ENCODE results near the gene CYYR1. TPM values are rescaled to one million over a fixed set of nuclear protein-coding genes. Genes with fewer than 3 reads are reported as not detected.
"Not testable (repeated sequence)": the region's sequence is repeated elsewhere in the genome, so short reads cannot be mapped to it uniquely, and the experiment has no call there.

The CYYR1 gene
- total RNA-seq, 1 donor from 2014 or later: 21.6 TPM

GRCh38 chr21:26461500-26461899, 111.6 kb downstream of the CYYR1 start:
- H3K36me3 Mint-ChIP-seq: peaks cover 5% of the 10 kb centered on the region
- no peak for TF ChIP-seq CTCF (conservative IDR thresholded peaks at IDR 0.05)
- H3K4me1 Mint-ChIP-seq (ENCODE audit: unreplicated experiment): no peaks in the 10 kb centered on the region
- no peak overlapping the region for H3K4me3 Mint-ChIP-seq
- no peak overlapping the region for H3K27ac Mint-ChIP-seq
- H3K9me3 Mint-ChIP-seq: no peaks in the 10 kb centered on the region
- no peak for DNase-seq (ENCODE audit: extremely low spot score, unreplicated experiment)
- H3K27me3 Mint-ChIP-seq: peaks cover 4% of the 10 kb centered on the region

GRCh38 chr21:26460621-26461020, 112.5 kb downstream of the CYYR1 start:
- Mint-ChIP-seq H3K27ac (no peak overlapping the region), H3K36me3 (peaks cover 5% of the 10 kb centered on the region), H3K4me3 (no peak overlapping the region), H3K27me3 (peaks cover 4% of the 10 kb centered on the region), H3K4me1 (ENCODE audit: unreplicated experiment) (no peaks in the 10 kb centered on the region), H3K9me3 (no peaks in the 10 kb centered on the region)
- DNase-seq (ENCODE audit: extremely low spot score, unreplicated experiment): no peak
- no peak for TF ChIP-seq CTCF (conservative IDR thresholded peaks at IDR 0.05)

- DNase-seq (ENCODE audit: extremely low spot score, unreplicated experiment); H3K36me3 Mint-ChIP-seq; H3K4me1 Mint-ChIP-seq (ENCODE audit: unreplicated experiment); H3K27ac Mint-ChIP-seq; H3K27me3 Mint-ChIP-seq; H3K4me3 Mint-ChIP-seq; H3K9me3 Mint-ChIP-seq: not testable (repeated sequence)
Observed at GRCh38 chr21:26458854-26459253, 114.2 kb downstream of the CYYR1 start.

DNA sequence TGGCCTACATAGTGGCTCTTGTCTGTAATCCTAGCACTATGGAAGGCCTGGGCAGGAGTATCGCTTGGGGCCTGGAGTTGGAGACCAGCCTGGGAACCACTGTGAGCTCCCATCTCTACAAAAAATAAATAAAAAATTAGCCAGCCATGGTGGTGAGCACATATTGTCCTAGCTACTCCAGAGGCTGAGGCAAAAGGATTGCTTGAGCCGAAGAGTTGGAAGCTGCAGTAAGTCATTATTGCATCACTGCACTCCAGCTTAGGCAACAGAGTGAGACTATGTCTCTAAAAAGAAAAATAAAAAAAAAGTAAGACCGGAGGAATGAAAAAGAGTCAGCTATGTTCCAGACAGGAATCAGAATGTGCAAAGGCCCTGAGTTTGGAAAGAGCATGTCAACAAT, 115.3 kb downstream of the CYYR1 start:
- Mint-ChIP-seq H3K36me3 (peaks cover 5% of the 10 kb centered on the region), H3K27ac (no peak overlapping the region), H3K4me1 (ENCODE audit: unreplicated experiment) (no peaks in the 10 kb centered on the region), H3K9me3 (no peaks in the 10 kb centered on the region), H3K27me3 (peaks cover 4% of the 10 kb centered on the region), H3K4me3 (no peak overlapping the region)
- DNase-seq (ENCODE audit: extremely low spot score, unreplicated experiment): no peak
- no peak for TF ChIP-seq CTCF (conservative IDR thresholded peaks at IDR 0.05)

DNA sequence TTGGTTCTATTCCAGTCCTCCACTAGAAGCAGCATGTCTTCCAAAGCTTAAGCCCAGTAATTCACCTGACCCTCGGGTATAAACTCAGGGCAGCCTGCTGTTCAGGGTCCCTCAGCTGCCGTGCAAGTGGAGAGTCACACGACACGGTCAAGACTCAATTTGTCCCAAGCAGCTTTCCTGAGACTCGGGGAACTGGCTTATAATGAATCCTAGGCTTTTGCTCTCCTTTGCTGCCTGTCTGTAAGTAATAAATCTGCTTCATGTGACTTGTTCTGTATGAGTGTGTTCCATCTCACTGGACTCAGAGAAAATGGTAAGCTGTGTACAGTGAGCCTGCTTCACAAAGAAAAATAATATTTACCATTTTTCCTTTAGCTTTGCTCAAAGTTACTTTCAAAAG, 119.8 kb downstream of the CYYR1 start:
- H3K4me1 Mint-ChIP-seq (ENCODE audit: unreplicated experiment): peaks cover 10% of the 10 kb centered on the region
- H3K27ac Mint-ChIP-seq: no peak overlapping the region
- H3K4me3 Mint-ChIP-seq: no peak overlapping the region
- H3K27me3 Mint-ChIP-seq: no peaks in the 10 kb centered on the region
- no peaks in the 10 kb centered on the region for H3K9me3 Mint-ChIP-seq
- no peak for TF ChIP-seq CTCF (conservative IDR thresholded peaks at IDR 0.05)
- no peak for DNase-seq (ENCODE audit: extremely low spot score, unreplicated experiment)
- H3K36me3 Mint-ChIP-seq: no peaks in the 10 kb centered on the region

GRCh38 chr21:26451081-26451740, 121.9 kb downstream of the CYYR1 start:
- H3K27me3 Mint-ChIP-seq: no peaks in the 10 kb centered on the region
- no peak for TF ChIP-seq CTCF (conservative IDR thresholded peaks at IDR 0.05)
- DNase-seq (ENCODE audit: extremely low spot score, unreplicated experiment): no peak
- H3K9me3 Mint-ChIP-seq: peaks cover 5% of the 10 kb centered on the region
- H3K4me3 Mint-ChIP-seq: no peak overlapping the region
- H3K27ac Mint-ChIP-seq: no peak overlapping the region
- no peaks in the 10 kb centered on the region for H3K36me3 Mint-ChIP-seq
- peaks cover 22% of the 10 kb centered on the region for H3K4me1 Mint-ChIP-seq (ENCODE audit: unreplicated experiment)
